T-cell (primary cell): ENCODE measurements around the gene FBRSL1. TPM values are rescaled to one million over a fixed set of nuclear protein-coding genes. Genes with fewer than 3 reads are reported as not detected.

Source experiments
- ATAC-seq, 4 experiments: fragments of 200-7000 bp in 3 of 4; fragments of 150-1000 bp in 1 of 4; cut with Tn5 transposase; replicated peaks in 1 of 4; 1 replicate in 3 of 4; 2 replicates in 1 of 4; pipeline ENCODE4 v1.10.0; 2021; ENCODE audit warnings: moderate library complexity in 3 of 4, mild to moderate bottlenecking in 2 of 4, moderate number of reproducible peaks in 1 of 4
- CTCF ChIA-PET, 2 donors: fragments of 300-600 bp; sonication (Branson Sonifier 250); formaldehyde crosslinking; loops; one replicate each; lab custom pipeline; 2022; ENCODE audit warnings: antibody characterized with exemption in 2 of 2; lab: Charles Lee
- POLR2A ChIA-PET, 2 donors: fragments of 300-600 bp; sonication (Branson Sonifier 250); formaldehyde crosslinking; loops; one replicate each; lab custom pipeline; 2022; ENCODE audit warnings: antibody characterized with exemption in 2 of 2; lab: Charles Lee
- DNase-seq, 35 experiments: peaks; one replicate each; pipeline versions ENCODE4 v3.0.0 to v3.0.0-alpha.2; 2013 to 2023
- H3K27ac ChIP-seq: one replicate; pipeline ENCODE4 v1.5.1; 2013; ENCODE audit warnings: low read length
- H3K27me3 ChIP-seq, 2 experiments: replicated peaks in 1 of 2; 1 replicate in 1 of 2; 2 replicates in 1 of 2; pipeline versions ENCODE4 v1.6.1 to v1.7.0; 2013; ENCODE audit warnings: low read length in 1 of 2, mixed read lengths in 1 of 2; ENCODE audit not compliant: control insufficient read depth in 2 of 2, insufficient read depth in 2 of 2; ENCODE audit errors: extremely low read depth in 1 of 2
- H3K36me3 ChIP-seq, 2 donors: 1 replicate in 1 of 2; 2 replicates in 1 of 2; pipeline versions ENCODE4 v1.6.1 to v1.7.0; 2013; ENCODE audit warnings: low read length in 1 of 2; ENCODE audit not compliant: control insufficient read depth in 2 of 2, insufficient read depth in 1 of 2; ENCODE audit errors: extremely low read depth in 1 of 2
- H3K4me1 ChIP-seq, 2 experiments: 1 replicate in 1 of 2; 2 replicates in 1 of 2; pipeline versions ENCODE4 v1.6.1 to v1.7.0; 2013; ENCODE audit warnings: low read length in 2 of 2, mixed read lengths in 1 of 2; ENCODE audit not compliant: insufficient read depth in 2 of 2, control insufficient read depth in 1 of 2; ENCODE audit errors: extremely low read depth in 1 of 2
- H3K4me3 ChIP-seq, 2 donors: 1 replicate in 1 of 2; 2 replicates in 1 of 2; pipeline versions ENCODE4 v1.5.1 to v1.7.0; 2013; ENCODE audit warnings: mild to moderate bottlenecking in 2 of 2, low read length in 1 of 2, moderate library complexity in 1 of 2; ENCODE audit not compliant: control insufficient read depth in 1 of 2; ENCODE audit errors: extremely low read depth in 1 of 2
- H3K9me3 ChIP-seq: 2 replicates; pipeline ENCODE4 v1.7.0; 2013
- H3K27ac Mint-ChIP-seq, 2 donors: one replicate each; pipeline ENCODE4 v1.8.0; 2020 to 2021; ENCODE audit warnings: mild to moderate bottlenecking in 2 of 2, mixed read lengths in 2 of 2
- H3K27me3 Mint-ChIP-seq, 2 donors: one replicate each; pipeline ENCODE4 v1.8.0; 2021 to 2022; ENCODE audit warnings: mixed read lengths in 2 of 2
- H3K36me3 Mint-ChIP-seq: one replicate; pipeline ENCODE4 v1.8.0; 2021; ENCODE audit warnings: mixed read lengths
- H3K4me1 Mint-ChIP-seq, 3 donors: one replicate each; pipeline ENCODE4 v1.8.0; 2020 to 2022; ENCODE audit warnings: mixed read lengths in 3 of 3, mild to moderate bottlenecking in 1 of 3
- H3K4me3 Mint-ChIP-seq, 3 donors: one replicate each; pipeline ENCODE4 v1.8.0; 2020 to 2022; ENCODE audit warnings: mild to moderate bottlenecking in 3 of 3, mixed read lengths in 3 of 3, moderate library complexity in 3 of 3
- H3K9me3 Mint-ChIP-seq, 3 donors: one replicate each; pipeline ENCODE4 v1.8.0; 2020 to 2022; ENCODE audit warnings: mixed read lengths in 3 of 3
- WGBS: methylation state at CpG from one replicate; pipeline ENCODE4 v1.1.5; 2013; ENCODE audit warnings: missing lambda C conversion rate; ENCODE audit not compliant: insufficient coverage; 5-methylcytosine and 5-hydroxymethylcytosine counted together
- total RNA-seq, 35 experiments: library from RNA in 6 of 35; stranded (reverse) in 6 of 35; fragments of 120-200 nt in 1 of 35; gene quantifications; one replicate each; pipeline versions ENCODE4 v1.2.1 to v1.2.4 and lab custom pipeline; 2013 to 2026

Gene FBRSL1
- total RNA-seq, 5 donors from 2014 or later (not counting 1 experiment from before 2014, with no cell fraction given) = 82.1 to 114 (median 99.3) TPM

DNA sequence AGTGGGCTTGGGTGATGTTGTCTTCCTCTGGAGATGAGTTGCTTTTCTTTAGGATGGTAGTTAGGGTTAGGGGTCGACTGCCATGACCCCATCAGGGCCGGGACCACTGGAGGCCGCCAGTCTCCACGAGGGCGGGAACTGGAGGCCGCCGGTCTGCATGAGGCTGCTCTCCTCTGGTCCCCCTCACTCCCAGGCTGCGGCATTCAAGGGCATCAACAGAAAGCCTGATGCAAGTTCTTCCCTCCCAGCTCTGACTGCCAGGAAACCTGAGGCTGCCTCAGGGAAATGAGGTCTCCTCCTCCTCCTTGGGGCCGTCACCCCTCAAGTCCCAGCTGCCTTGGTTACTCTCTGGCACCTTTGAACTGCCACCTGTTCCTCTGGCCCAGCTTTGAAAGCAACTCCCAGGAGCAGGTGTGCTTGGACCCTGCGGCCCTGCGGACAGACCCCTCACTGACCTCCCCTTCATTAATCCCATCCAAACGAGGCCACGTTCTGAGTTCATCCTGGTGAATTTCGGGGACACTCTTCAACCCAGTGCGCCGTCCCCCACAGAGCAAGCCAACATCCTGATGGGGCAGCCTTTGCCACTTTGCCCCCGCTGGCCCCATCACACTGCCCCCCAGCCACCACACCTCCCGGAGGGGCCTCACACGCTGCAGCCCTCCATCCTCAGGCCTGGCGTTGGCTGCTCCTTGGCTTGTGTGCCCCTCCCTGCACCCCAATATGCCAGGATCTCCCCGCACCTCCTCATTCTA, 37.2 kb upstream of the FBRSL1 start:
- no peaks in the 10 kb centered on the region for H3K36me3 Mint-ChIP-seq
- H3K27ac Mint-ChIP-seq = no peak overlapping the region
- H3K9me3 Mint-ChIP-seq = no peaks in the 10 kb centered on the region
- H3K4me3 Mint-ChIP-seq = no peak overlapping the region
- H3K4me3 ChIP-seq = no peak overlapping the region
- DNase-seq (no peak), ATAC-seq (no peak)
- H3K4me1 ChIP-seq = peaks cover 20 to 61% of the 10 kb centered on the region in 2 experiments
- no peaks in the 10 kb centered on the region for H3K36me3 ChIP-seq
- H3K27me3 Mint-ChIP-seq = peaks cover 0 to 7% of the 10 kb centered on the region in 2 donors
- POLR2A ChIA-PET = no interaction called here
- no peaks in the 10 kb centered on the region for H3K9me3 ChIP-seq
- H3K4me1 Mint-ChIP-seq = peaks cover 24 to 35% (median 33%) of the 10 kb centered on the region in 3 donors
- H3K27ac ChIP-seq = no peak overlapping the region
- H3K27me3 ChIP-seq = peaks cover 0 to 30% of the 10 kb centered on the region in 2 experiments
- CTCF ChIA-PET = interaction anchor here in 1 of 2 donors (0.6 kb wide), 1 partner anchor 9 kb away, joined by 5 read pairs; no protein-coding TSS in a partner anchor
- WGBS = 91% methylated on average over 13 of the region's 21 CpGs

DNA sequence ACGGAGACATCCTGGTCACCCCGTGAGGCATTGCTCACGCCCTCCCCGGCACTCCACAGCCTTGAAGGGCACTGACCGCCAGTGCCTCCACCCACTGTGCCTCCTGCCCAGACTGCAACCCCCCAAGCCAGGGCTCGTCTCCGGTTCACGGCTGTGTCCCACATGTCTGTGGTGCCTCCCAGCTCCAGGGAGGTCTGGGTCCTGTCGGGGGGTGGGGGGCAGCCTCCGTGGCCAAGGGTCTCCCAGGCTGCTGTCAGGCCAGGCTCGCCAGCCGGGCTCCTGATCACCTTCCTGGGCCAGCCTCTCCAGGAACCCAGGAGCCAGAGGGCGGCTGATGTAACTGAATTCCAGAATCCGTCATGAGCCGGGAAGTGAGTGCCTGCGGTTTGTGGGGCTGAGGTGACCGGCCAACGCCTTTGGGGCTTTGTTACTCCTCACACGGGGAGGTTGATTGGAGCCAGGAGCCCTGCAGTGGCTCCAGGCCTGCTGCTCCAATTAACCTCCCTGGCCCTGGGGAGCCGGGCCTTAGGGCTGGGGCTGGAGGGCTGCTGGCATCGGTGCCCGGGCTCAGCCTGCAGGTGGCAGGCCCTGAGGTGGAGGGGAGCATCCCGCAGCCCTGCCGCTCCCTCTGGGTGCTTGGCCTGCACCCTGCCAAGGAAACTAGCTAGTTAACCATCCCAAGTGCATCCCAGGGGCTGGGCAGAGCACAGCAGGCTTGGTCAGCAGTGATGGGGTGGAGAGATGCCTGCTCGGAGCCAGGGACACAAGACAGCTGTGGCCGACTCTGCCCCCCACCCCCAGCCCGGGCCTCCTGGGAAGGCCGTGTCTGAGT, 36.4 kb upstream of the FBRSL1 start:
- Histone ChIP-seq H3K4me3 (no peak overlapping the region), H3K27ac (no peak overlapping the region), H3K27me3 (peaks cover 0 to 34% of the 10 kb centered on the region in 2 experiments), H3K36me3 (no peaks in the 10 kb centered on the region), H3K9me3 (no peaks in the 10 kb centered on the region), H3K4me1 (peaks cover 15 to 53% of the 10 kb centered on the region in 2 experiments)
- 96% methylated on average over 23 of the region's 28 CpGs for WGBS
- H3K4me1 Mint-ChIP-seq = peaks cover 18 to 27% (median 26%) of the 10 kb centered on the region in 3 donors
- H3K36me3 Mint-ChIP-seq = no peaks in the 10 kb centered on the region
- H3K27me3 Mint-ChIP-seq = peaks cover 0 to 7% of the 10 kb centered on the region in 2 donors
- H3K27ac Mint-ChIP-seq = no peak overlapping the region
- no peak overlapping the region for H3K4me3 Mint-ChIP-seq
- H3K9me3 Mint-ChIP-seq = no peaks in the 10 kb centered on the region
- DNase-seq (no peak), ATAC-seq (no peak)
- CTCF ChIA-PET = interaction anchor here in 1 of 2 donors (0.6 kb wide), 1 partner anchor 8 kb away, joined by 5 read pairs; no protein-coding TSS in a partner anchor
- POLR2A ChIA-PET = interaction anchor here in 1 of 2 donors (0.8 kb wide), 1 partner anchor 37 kb away, joined by 10 read pairs; no protein-coding TSS in a partner anchor

DNA sequence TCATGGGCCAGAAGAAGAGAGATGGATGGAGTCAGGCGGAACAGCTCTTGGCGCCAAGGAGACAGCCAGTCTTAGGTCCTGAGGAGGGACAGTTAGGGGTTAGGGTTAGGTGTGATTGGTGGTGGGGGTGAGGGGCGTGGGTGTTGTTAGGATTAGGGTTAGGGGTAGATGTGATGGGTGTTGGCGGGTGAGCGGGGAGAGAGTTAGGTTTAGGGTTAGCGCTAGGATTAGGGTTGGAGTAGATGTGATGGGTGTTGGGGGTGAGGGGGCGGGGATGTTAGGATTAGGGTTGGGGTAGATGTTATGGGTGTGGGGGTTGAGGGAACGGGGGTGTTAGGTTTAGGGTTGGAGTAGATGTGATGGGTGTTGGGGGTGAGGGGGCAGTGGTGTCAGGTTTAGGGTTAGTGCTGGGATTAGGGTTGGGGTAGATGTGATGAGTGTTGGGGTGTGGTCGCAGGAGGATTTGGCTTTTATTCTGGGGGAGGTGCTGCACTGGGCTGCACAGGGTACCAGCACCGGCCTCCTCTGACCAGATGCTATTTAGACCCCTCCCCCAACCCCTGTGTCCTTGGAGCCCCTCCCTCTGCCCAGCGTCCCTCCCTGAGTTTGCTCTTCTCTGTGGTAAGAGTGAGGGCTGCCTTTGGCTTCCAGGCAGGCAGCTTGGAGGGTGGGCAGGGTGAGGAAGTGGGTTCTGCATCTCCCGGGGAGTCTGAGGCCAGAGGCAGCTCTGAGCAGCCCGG, 35.6 kb upstream of the FBRSL1 start:
- Mint-ChIP-seq H3K9me3 (no peaks in the 10 kb centered on the region), H3K4me3 (no peak overlapping the region), H3K36me3 (no peaks in the 10 kb centered on the region), H3K27me3 (peaks cover 0 to 7% of the 10 kb centered on the region in 2 donors), H3K27ac (no peak overlapping the region), H3K4me1 (peaks cover 17 to 26% (median 25%) of the 10 kb centered on the region in 3 donors)
- Histone ChIP-seq H3K4me3 (no peak overlapping the region), H3K27me3 (peaks cover 0 to 41% of the 10 kb centered on the region in 2 experiments), H3K9me3 (no peaks in the 10 kb centered on the region), H3K36me3 (no peaks in the 10 kb centered on the region), H3K4me1 (peaks cover 14 to 48% of the 10 kb centered on the region in 2 experiments), H3K27ac (no peak overlapping the region)
- CTCF ChIA-PET = no interaction called here
- no peak for ATAC-seq
- WGBS = 71% methylated on average over 9 of the region's 13 CpGs
- POLR2A ChIA-PET = interaction anchor here in 1 of 2 donors (0.8 kb wide), 1 partner anchor 38 kb away, joined by 10 read pairs; no protein-coding TSS in a partner anchor
- no peak for DNase-seq

DNA sequence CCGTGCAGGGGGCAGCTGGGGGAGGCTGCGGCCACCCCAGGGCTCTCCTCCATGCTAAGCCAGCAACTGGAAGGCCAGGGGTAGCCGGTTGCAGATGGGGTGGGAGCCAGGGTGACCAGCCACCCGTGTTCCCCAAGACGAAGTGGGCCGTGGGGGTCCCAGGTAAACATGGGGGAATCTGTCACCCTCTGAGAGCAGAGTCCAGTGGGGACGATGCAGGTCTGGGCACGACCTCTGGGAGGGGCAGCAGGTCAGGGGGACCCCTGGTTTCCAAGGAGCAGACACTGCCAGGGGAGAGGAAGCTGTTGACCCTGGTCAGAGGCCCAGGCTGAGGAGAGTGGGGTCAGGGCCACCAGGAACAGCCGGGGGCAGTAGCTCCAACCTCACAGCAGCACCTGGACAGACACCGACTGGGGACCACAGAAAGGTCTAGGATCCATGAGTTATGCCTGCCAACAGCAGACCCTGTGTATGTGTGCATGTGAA, 35.0 kb upstream of the FBRSL1 start:
- peaks cover 0 to 45% of the 10 kb centered on the region in 2 experiments for H3K27me3 ChIP-seq
- ChIA-PET CTCF (no interaction called here), POLR2A (no interaction called here)
- ATAC-seq = no peak
- WGBS = 56% methylated on average over 9 of the region's 10 CpGs
- no peak for DNase-seq
- peaks cover 10 to 43% of the 10 kb centered on the region in 2 experiments for H3K4me1 ChIP-seq
- H3K9me3 ChIP-seq = no peaks in the 10 kb centered on the region
- H3K4me3 ChIP-seq = no peak overlapping the region
- Mint-ChIP-seq H3K27ac (no peak overlapping the region), H3K4me1 (peaks cover 11 to 21% (median 19%) of the 10 kb centered on the region in 3 donors), H3K27me3 (peaks cover 0 to 7% of the 10 kb centered on the region in 2 donors), H3K36me3 (no peaks in the 10 kb centered on the region), H3K4me3 (no peak overlapping the region), H3K9me3 (no peaks in the 10 kb centered on the region)
- H3K27ac ChIP-seq = no peak overlapping the region
- H3K36me3 ChIP-seq = no peaks in the 10 kb centered on the region

DNA sequence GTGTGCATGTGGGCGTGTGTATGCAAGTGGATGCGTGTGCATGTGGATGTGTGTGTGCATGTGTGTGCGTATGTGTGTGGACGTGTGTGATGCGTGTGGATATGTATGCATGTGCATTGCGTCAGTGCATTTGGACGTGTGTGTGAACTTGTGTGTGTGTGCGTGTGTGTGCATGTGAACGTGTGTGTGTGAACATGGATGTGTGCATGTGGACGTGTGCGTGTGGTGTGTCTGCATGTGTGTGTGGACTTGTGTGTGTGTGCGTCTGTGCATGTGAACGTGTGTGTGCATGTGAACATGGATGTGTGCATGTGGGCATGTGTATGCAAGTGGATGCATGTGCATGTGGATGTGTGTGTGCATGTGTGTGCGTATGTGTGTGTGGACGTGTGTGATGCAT, 34.4 kb upstream of the FBRSL1 start:
- peaks cover 5 to 37% of the 10 kb centered on the region in 2 experiments for H3K4me1 ChIP-seq
- no peak overlapping the region for H3K4me3 ChIP-seq
- Mint-ChIP-seq H3K36me3 (no peaks in the 10 kb centered on the region), H3K4me3 (no peak overlapping the region), H3K27ac (peak overlapping the region; percentile 12 to 15), H3K4me1 (peaks cover 10 to 19% (median 19%) of the 10 kb centered on the region in 3 donors), H3K9me3 (no peaks in the 10 kb centered on the region), H3K27me3 (peaks cover 0 to 7% of the 10 kb centered on the region in 2 donors)
- no peaks in the 10 kb centered on the region for H3K36me3 ChIP-seq
- ChIA-PET CTCF (no interaction called here), POLR2A (no interaction called here)
- DNase-seq (no peak), ATAC-seq (no peak)
- WGBS = 93% methylated on average over 15 of the region's 15 CpGs
- H3K9me3 ChIP-seq = no peaks in the 10 kb centered on the region
- H3K27ac ChIP-seq = no peak overlapping the region
- H3K27me3 ChIP-seq = peaks cover 0 to 43% of the 10 kb centered on the region in 2 experiments
